ENCODE results near the gene TOX3. TPM values are rescaled to one million over a fixed set of nuclear protein-coding genes. Genes with fewer than 3 reads are reported as not detected.

TOX3 gene
- total RNA-seq, result 80.8 and 84.8 TPM in 2 replicates
- long read RNA-seq, partial matches to known transcripts, result 2 of 14 reads
- long read RNA-seq, other reads (novel, unspliced or antisense), result 11 of 14 reads

GRCh38 chr16:52547004-52547833, at the start of gene TOX3:
Gene TOX3, minus strand, starts transcription at chr16:52547143. Its CDS starts 420 bp downstream, at chr16:52546723.
- H3K27me3 Mint-ChIP-seq, result no peaks in the 10 kb centered on the region
- peaks cover 56% of the 10 kb centered on the region for H3K4me1 Mint-ChIP-seq (ENCODE audit: low read depth)
- no peaks in the 10 kb centered on the region for H3K9me3 Mint-ChIP-seq (ENCODE audit: low read depth)
- DNase-seq (ENCODE audit: low spot score, unreplicated experiment), result peak; percentile 61
- H3K36me3 Mint-ChIP-seq (ENCODE audit: insufficient read depth), result peaks cover 2% of the 10 kb centered on the region
- H3K4me3 Mint-ChIP-seq (ENCODE audit: low read depth), result peak within 1 kb of the TSS; percentile 98
- peak within 1 kb of the TSS; percentile 98 for H3K27ac Mint-ChIP-seq
- TF ChIP-seq CTCF (IDR thresholded peaks at IDR 0.05; ENCODE audit: unreplicated experiment), result no peak

DNA sequence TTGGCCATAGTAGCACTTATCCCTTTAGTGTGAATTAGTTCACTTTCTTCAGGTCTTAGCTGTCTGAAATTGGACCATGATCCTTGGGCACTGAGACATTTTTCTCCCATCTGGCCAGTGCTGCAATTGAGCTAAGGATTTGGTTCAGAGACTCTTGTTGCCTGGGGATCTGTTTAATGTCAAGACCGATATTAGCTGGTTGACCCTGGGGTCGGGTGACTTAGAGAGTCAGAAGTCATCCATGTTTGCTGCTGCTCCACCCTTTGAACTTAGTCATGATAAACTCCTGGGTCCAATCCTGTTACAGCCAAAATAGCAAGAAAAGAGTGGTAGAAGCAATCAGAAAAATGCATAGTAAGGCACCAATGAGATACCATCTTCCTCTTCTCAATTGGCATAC, 45.8 kb upstream of the TOX3 start:
- H3K36me3 Mint-ChIP-seq (ENCODE audit: insufficient read depth), result no peaks in the 10 kb centered on the region
- peaks cover 8% of the 10 kb centered on the region for H3K4me1 Mint-ChIP-seq (ENCODE audit: low read depth)

GRCh38 chr16:52591934-52592592, 45.1 kb upstream of the TOX3 start:
- no peaks in the 10 kb centered on the region for H3K36me3 Mint-ChIP-seq (ENCODE audit: insufficient read depth)
- no peaks in the 10 kb centered on the region for H3K9me3 Mint-ChIP-seq (ENCODE audit: low read depth)
- no peak overlapping the region for H3K4me3 Mint-ChIP-seq (ENCODE audit: low read depth)
- peaks cover 3% of the 10 kb centered on the region for H3K4me1 Mint-ChIP-seq (ENCODE audit: low read depth)
- H3K27ac Mint-ChIP-seq, result no peak overlapping the region
- no peak for TF ChIP-seq CTCF (IDR thresholded peaks at IDR 0.05; ENCODE audit: unreplicated experiment)
- DNase-seq (ENCODE audit: low spot score, unreplicated experiment), result no peak
- H3K27me3 Mint-ChIP-seq, result no peaks in the 10 kb centered on the region

More for the DNA sequence above, 45.8 kb upstream of the TOX3 start:
- DNase-seq (ENCODE audit: low spot score, unreplicated experiment), result no peak
- no peaks in the 10 kb centered on the region for H3K27me3 Mint-ChIP-seq
- H3K4me3 Mint-ChIP-seq (ENCODE audit: low read depth), result no peak overlapping the region
- no peak for TF ChIP-seq CTCF (IDR thresholded peaks at IDR 0.05; ENCODE audit: unreplicated experiment)
- no peak overlapping the region for H3K27ac Mint-ChIP-seq
- no peaks in the 10 kb centered on the region for H3K9me3 Mint-ChIP-seq (ENCODE audit: low read depth)

- no peaks in the 10 kb centered on the region for H3K27me3 Mint-ChIP-seq
- no peak overlapping the region for H3K4me3 Mint-ChIP-seq (ENCODE audit: low read depth)
- H3K9me3 Mint-ChIP-seq (ENCODE audit: low read depth), result no peaks in the 10 kb centered on the region
- H3K27ac Mint-ChIP-seq, result no peak overlapping the region
- no peak for TF ChIP-seq CTCF (IDR thresholded peaks at IDR 0.05; ENCODE audit: unreplicated experiment)
- DNase-seq (ENCODE audit: low spot score, unreplicated experiment), result no peak
- H3K4me1 Mint-ChIP-seq (ENCODE audit: low read depth), result peaks cover 1% of the 10 kb centered on the region
- H3K36me3 Mint-ChIP-seq (ENCODE audit: insufficient read depth), result no peaks in the 10 kb centered on the region
These were observed 44.5 kb upstream of the TOX3 start for GRCh38 chr16:52591471-52591870.

DNA sequence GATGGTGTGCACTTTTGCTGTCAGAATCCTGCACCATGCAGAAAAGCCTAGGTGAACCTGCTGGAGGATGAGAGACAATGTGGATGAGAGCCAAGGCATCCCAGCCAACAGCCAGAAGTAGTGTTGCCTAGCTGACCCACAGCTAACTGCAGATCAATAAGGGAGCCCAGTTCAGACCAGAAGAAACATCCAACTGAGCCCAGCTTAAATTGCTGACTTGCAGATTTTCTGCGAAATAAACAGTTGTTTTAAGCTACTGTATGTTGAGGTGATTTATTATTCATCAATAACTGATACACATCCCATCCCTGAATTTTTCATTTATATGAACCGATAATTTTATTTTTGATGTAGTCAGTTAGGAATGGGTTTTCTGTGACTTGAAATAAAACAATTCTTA, 39.2 kb upstream of the TOX3 start:
- Mint-ChIP-seq H3K4me1 (ENCODE audit: low read depth) (no peaks in the 10 kb centered on the region), H3K27me3 (no peaks in the 10 kb centered on the region), H3K4me3 (ENCODE audit: low read depth) (no peak overlapping the region), H3K27ac (no peak overlapping the region), H3K36me3 (ENCODE audit: insufficient read depth) (no peaks in the 10 kb centered on the region), H3K9me3 (ENCODE audit: low read depth) (peaks cover 5% of the 10 kb centered on the region)
- DNase-seq (ENCODE audit: low spot score, unreplicated experiment), result no peak
- no peak for TF ChIP-seq CTCF (IDR thresholded peaks at IDR 0.05; ENCODE audit: unreplicated experiment)
